ENCODE results near the gene WNK2.

- TF ChIP-seq CTCF (conservative IDR thresholded peaks at IDR 0.05) (no peak), ZFX (IDR thresholded peaks at IDR 0.05) (no peak)
These were observed 121.6 kb downstream of the WNK2 start for GRCh38 chr9:93305497-93306020.

Data from C4-2B (cell line).